ENCODE results near the gene TOGARAM2.

Gene TOGARAM2

GRCh38 chr2:29063056-29063455 lies 82.0 kb downstream of the TOGARAM2 start:
- Mint-ChIP-seq H3K9me3 (no peaks in the 10 kb centered on the region), H3K4me1 (ENCODE audit: low read depth in 2 of 2) (no peaks in the 10 kb centered on the region), H3K36me3 (ENCODE audit: insufficient read depth) (no peaks in the 10 kb centered on the region), H3K27ac (no peak overlapping the region), H3K4me3 (no peak overlapping the region), H3K27me3 (no peaks in the 10 kb centered on the region)
- no peak for ATAC-seq (replicated peaks)
- no peak for DNase-seq

DNA sequence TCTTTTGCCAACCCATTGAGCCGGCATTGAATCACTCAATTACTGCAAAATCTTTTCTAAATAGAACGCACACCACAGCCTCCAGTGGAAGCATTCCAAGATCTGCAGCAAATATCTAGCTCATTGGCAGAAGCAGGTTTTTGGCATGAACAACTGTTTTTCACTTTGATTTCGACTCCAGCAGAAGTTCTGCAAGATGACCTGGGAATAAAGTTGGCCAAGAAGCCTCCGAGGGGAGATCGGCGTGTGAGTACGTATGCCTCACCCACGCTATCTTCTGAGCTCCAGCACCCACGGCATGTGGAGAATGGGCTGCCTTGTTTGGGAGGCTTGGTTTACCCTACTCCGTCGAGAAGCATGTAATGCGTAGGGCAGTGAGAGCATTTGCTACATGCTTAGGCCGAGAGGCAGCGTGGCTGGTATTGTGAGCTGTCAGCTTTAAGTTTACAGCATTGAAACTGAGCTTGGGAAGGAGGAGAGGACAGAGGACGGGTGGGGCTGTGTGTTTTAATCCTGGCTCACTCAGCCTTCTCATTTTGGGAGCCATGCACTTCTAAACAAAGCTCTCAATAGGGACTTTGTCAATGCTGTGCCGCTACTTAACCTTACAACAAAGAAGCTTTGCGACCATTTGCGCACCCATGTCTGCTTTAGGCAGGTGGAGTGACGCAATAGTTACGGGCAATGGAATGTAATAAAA lies 82.7 kb downstream of the TOGARAM2 start:
- Mint-ChIP-seq H3K4me3 (no peak overlapping the region), H3K27ac (no peak overlapping the region)

GRCh38 chr2:29064346-29064715 lies 83.2 kb downstream of the TOGARAM2 start:
- no peaks in the 10 kb centered on the region for H3K9me3 Mint-ChIP-seq
- no peaks in the 10 kb centered on the region for H3K36me3 Mint-ChIP-seq (ENCODE audit: insufficient read depth)
- no peak overlapping the region for H3K27ac Mint-ChIP-seq
- ATAC-seq (replicated peaks) (no peak), DNase-seq (no peak)
- no peaks in the 10 kb centered on the region for H3K4me1 Mint-ChIP-seq (ENCODE audit: low read depth in 2 of 2)
- no peaks in the 10 kb centered on the region for H3K27me3 Mint-ChIP-seq
- H3K4me3 Mint-ChIP-seq = no peak overlapping the region

More for the DNA sequence above, 82.7 kb downstream of the TOGARAM2 start:
- Mint-ChIP-seq H3K27me3 (no peaks in the 10 kb centered on the region), H3K4me1 (ENCODE audit: low read depth in 2 of 2) (no peaks in the 10 kb centered on the region), H3K36me3 (ENCODE audit: insufficient read depth) (no peaks in the 10 kb centered on the region), H3K9me3 (no peaks in the 10 kb centered on the region)
- ATAC-seq (replicated peaks) (no peak), DNase-seq (no peak)

GRCh38 chr2:29064746-29065067 lies 83.6 kb downstream of the TOGARAM2 start:
- no peaks in the 10 kb centered on the region for H3K36me3 Mint-ChIP-seq (ENCODE audit: insufficient read depth)
- no peak overlapping the region for H3K4me3 Mint-ChIP-seq
- H3K27me3 Mint-ChIP-seq = no peaks in the 10 kb centered on the region
- H3K4me1 Mint-ChIP-seq (ENCODE audit: low read depth in 2 of 2) = no peaks in the 10 kb centered on the region
- DNase-seq = no peak
- ATAC-seq (replicated peaks) = no peak
- no peaks in the 10 kb centered on the region for H3K9me3 Mint-ChIP-seq
- H3K27ac Mint-ChIP-seq = peak overlapping the region in 1 of 2 donors; percentile 52

- DNase-seq (no peak), ATAC-seq (replicated peaks) (no peak)
- Mint-ChIP-seq H3K27ac (peak overlapping the region in 1 of 2 donors; percentile 52), H3K4me1 (ENCODE audit: low read depth in 2 of 2) (no peaks in the 10 kb centered on the region), H3K9me3 (no peaks in the 10 kb centered on the region), H3K27me3 (no peaks in the 10 kb centered on the region), H3K36me3 (ENCODE audit: insufficient read depth) (no peaks in the 10 kb centered on the region), H3K4me3 (no peak overlapping the region)
Measured at GRCh38 chr2:29065068-29065811, 84.1 kb downstream of the TOGARAM2 start.

DNA sequence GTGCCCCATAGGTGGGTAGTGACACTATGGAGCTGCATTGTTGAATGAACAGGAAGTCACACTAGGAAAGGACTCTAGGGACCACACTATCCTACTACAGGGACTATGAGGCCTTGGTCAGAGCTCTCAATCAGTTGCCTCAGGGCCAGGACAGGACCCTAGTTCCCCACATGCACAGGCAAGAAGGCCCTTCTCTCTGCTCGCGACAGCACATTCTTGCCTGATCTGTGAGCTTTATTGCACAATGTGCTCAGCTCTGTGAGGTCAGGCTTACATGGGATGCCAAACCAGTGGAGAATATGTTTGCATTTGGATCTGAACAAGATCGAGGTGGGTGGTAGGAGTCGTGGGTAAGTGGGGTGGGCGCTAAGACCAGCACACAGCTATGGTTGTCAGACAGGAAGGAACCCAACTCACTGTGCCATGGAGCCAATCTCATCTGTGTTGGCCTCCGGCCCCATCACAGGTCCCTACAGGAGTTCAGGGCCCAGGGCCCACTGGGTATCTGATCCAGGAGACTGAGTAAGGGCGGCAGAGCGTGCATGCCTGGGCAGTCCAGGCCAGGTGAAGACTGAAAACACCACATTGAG lies 85.3 kb downstream of the TOGARAM2 start:
- no peaks in the 10 kb centered on the region for H3K4me1 Mint-ChIP-seq (ENCODE audit: low read depth in 2 of 2)
- H3K4me3 Mint-ChIP-seq = no peak overlapping the region
- H3K27me3 Mint-ChIP-seq = no peaks in the 10 kb centered on the region
- no peak for DNase-seq
- H3K27ac Mint-ChIP-seq = no peak overlapping the region
- no peak for ATAC-seq (replicated peaks)
- no peaks in the 10 kb centered on the region for H3K36me3 Mint-ChIP-seq (ENCODE audit: insufficient read depth)
- no peaks in the 10 kb centered on the region for H3K9me3 Mint-ChIP-seq

GRCh38 chr2:29066997-29067605 lies 86.0 kb downstream of the TOGARAM2 start:
- DNase-seq (no peak), ATAC-seq (replicated peaks) (no peak)
- no peaks in the 10 kb centered on the region for H3K4me1 Mint-ChIP-seq (ENCODE audit: low read depth in 2 of 2)
- no peak overlapping the region for H3K4me3 Mint-ChIP-seq
- no peaks in the 10 kb centered on the region for H3K36me3 Mint-ChIP-seq (ENCODE audit: insufficient read depth)
- no peaks in the 10 kb centered on the region for H3K27me3 Mint-ChIP-seq
- no peaks in the 10 kb centered on the region for H3K9me3 Mint-ChIP-seq
- H3K27ac Mint-ChIP-seq = no peak overlapping the region

DNA sequence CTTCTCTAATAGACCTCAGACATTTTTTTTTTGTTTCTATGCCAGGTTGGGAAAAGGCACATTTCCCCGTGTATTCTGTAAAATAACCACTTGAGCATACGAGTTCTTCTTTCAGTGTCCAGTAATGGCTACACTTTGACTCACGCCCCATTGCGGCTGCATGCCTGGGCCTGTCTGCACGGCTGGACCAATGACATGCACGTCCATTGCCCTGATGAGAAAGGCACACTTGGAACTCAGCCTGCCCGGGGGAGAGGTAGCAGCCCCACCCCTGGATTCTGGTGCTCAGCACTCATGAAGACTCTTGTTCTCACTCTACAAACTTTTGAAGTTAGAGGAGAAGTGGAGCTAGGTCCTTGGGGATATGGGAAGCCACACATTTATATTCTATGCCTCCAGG lies 87.4 kb downstream of the TOGARAM2 start:
- Mint-ChIP-seq H3K4me3 (no peak overlapping the region), H3K4me1 (ENCODE audit: low read depth in 2 of 2) (no peaks in the 10 kb centered on the region), H3K9me3 (no peaks in the 10 kb centered on the region), H3K27ac (no peak overlapping the region), H3K36me3 (ENCODE audit: insufficient read depth) (no peaks in the 10 kb centered on the region), H3K27me3 (no peaks in the 10 kb centered on the region)
- ATAC-seq (replicated peaks) = no peak
- DNase-seq = no peak

GRCh38 chr2:29070526-29070925 lies 89.4 kb downstream of the TOGARAM2 start:
- DNase-seq = no peak
- no peaks in the 10 kb centered on the region for H3K9me3 Mint-ChIP-seq
- H3K4me1 Mint-ChIP-seq (ENCODE audit: low read depth in 2 of 2) = no peaks in the 10 kb centered on the region
- no peaks in the 10 kb centered on the region for H3K27me3 Mint-ChIP-seq
- H3K36me3 Mint-ChIP-seq (ENCODE audit: insufficient read depth) = no peaks in the 10 kb centered on the region
- H3K4me3 Mint-ChIP-seq = no peak overlapping the region
- ATAC-seq (replicated peaks) = no peak
- H3K27ac Mint-ChIP-seq = peak overlapping the region; percentile 20 to 69

- H3K27me3 Mint-ChIP-seq = no peaks in the 10 kb centered on the region
- H3K9me3 Mint-ChIP-seq = no peaks in the 10 kb centered on the region
- no peak overlapping the region for H3K4me3 Mint-ChIP-seq
- DNase-seq = no peak
- no peaks in the 10 kb centered on the region for H3K36me3 Mint-ChIP-seq (ENCODE audit: insufficient read depth)
- ATAC-seq (replicated peaks) = no peak
- no peak overlapping the region for H3K27ac Mint-ChIP-seq
- no peaks in the 10 kb centered on the region for H3K4me1 Mint-ChIP-seq (ENCODE audit: low read depth in 2 of 2)
Measured at GRCh38 chr2:29071032-29071975, 90.2 kb downstream of the TOGARAM2 start.

- Mint-ChIP-seq H3K4me1 (ENCODE audit: low read depth in 2 of 2) (no peaks in the 10 kb centered on the region), H3K27ac (no peak overlapping the region), H3K9me3 (no peaks in the 10 kb centered on the region), H3K4me3 (no peak overlapping the region), H3K36me3 (ENCODE audit: insufficient read depth) (no peaks in the 10 kb centered on the region), H3K27me3 (no peaks in the 10 kb centered on the region)
- DNase-seq (no peak), ATAC-seq (replicated peaks) (no peak)
Measured at GRCh38 chr2:29072251-29072650, 91.2 kb downstream of the TOGARAM2 start.

- Mint-ChIP-seq H3K36me3 (ENCODE audit: insufficient read depth) (no peaks in the 10 kb centered on the region), H3K4me3 (no peak overlapping the region), H3K9me3 (peaks cover 0 to 2% of the 10 kb centered on the region in 2 donors), H3K27ac (no peak overlapping the region), H3K27me3 (no peaks in the 10 kb centered on the region), H3K4me1 (ENCODE audit: low read depth in 2 of 2) (no peaks in the 10 kb centered on the region)
- ATAC-seq (replicated peaks) (no peak), DNase-seq (no peak)
Measured at GRCh38 chr2:29072971-29073725, 92.0 kb downstream of the TOGARAM2 start.

Measured in effector memory CD8-positive, alpha-beta T cell (primary cell).